Activated CD4-positive, alpha-beta T cell treated with anti-CD3 and anti-CD28 coated beads, Interleukin-2, amount 10 ng/mL, durations not matched to agents 7 days and 5 days (primary cell): ENCODE data around the gene PSD2. TPM values are rescaled to one million over a fixed set of nuclear protein-coding genes. Genes with fewer than 3 reads are reported as not detected.
A peak's percentile ranks its signal among the peaks of the same experiment; 100 is the strongest.
"Not testable (repeated sequence)": the region's sequence is repeated elsewhere in the genome, so short reads cannot be mapped to it uniquely, and the experiment has no call there.

Source experiments
- CTCF ChIA-PET: fragments of 350-600 bp; sonication (Branson Sonifier 250); formaldehyde crosslinking; loops from one replicate; lab custom pipeline; 2021; ENCODE audit warnings: antibody characterized with exemption; lab: Charles Lee
- POLR2A ChIA-PET: fragments of 350-600 bp; sonication (Branson Sonifier 250); formaldehyde crosslinking; loops from one replicate; lab custom pipeline; 2021; ENCODE audit warnings: antibody characterized with exemption; lab: Charles Lee
- DNase-seq: peaks from one replicate; pipeline ENCODE4 v3.0.0-alpha.2; 2020
- H3K27ac Mint-ChIP-seq: one replicate; pipeline ENCODE4 v1.8.0; 2021; ENCODE audit warnings: mild to moderate bottlenecking, moderate library complexity, mixed read lengths
- H3K27me3 Mint-ChIP-seq: one replicate; pipeline ENCODE4 v1.8.0; 2021; ENCODE audit warnings: mixed read lengths
- H3K36me3 Mint-ChIP-seq: one replicate; pipeline ENCODE4 v1.8.0; 2021; ENCODE audit warnings: low read depth, mixed read lengths
- H3K4me1 Mint-ChIP-seq: one replicate; pipeline ENCODE4 v1.8.0; 2021; ENCODE audit warnings: mixed read lengths
- H3K4me3 Mint-ChIP-seq: one replicate; pipeline ENCODE4 v1.8.0; 2021; ENCODE audit warnings: mild to moderate bottlenecking, moderate library complexity, mixed read lengths
- H3K9me3 Mint-ChIP-seq: one replicate; pipeline ENCODE4 v1.8.0; 2021; ENCODE audit warnings: mixed read lengths
- total RNA-seq, 2 experiments: library from RNA; stranded (reverse); gene quantifications; one replicate each; pipeline ENCODE4 v1.2.3, GENCODE V29; 2021

The PSD2 gene
- total RNA-seq, 2 experiments from 2014 or later: not detected

GRCh38 chr5:139787257-139787567, 8.4 kb upstream of the PSD2 start:
- no peaks in the 10 kb centered on the region for H3K36me3 Mint-ChIP-seq
- CTCF ChIA-PET: interaction anchor here (0.6 to 3.4 kb wide), 35 partner anchors 9 to 382 kb away, joined by 3 to 53 read pairs (median 4); no protein-coding TSS in a partner anchor
- peaks cover 3% of the 10 kb centered on the region for H3K4me1 Mint-ChIP-seq

GRCh38 chr5:139787568-139788293, 7.9 kb upstream of the PSD2 start:
- peak; percentile 78 for DNase-seq
- peaks cover 3% of the 10 kb centered on the region for H3K4me1 Mint-ChIP-seq
- H3K27ac Mint-ChIP-seq: no peak overlapping the region
- H3K9me3 Mint-ChIP-seq: no peaks in the 10 kb centered on the region
- no peaks in the 10 kb centered on the region for H3K36me3 Mint-ChIP-seq
- ChIA-PET CTCF (interaction anchor here (0.5 to 3.4 kb wide), 41 partner anchors 9 to 460 kb away, joined by 3 to 53 read pairs (median 4); no protein-coding TSS in a partner anchor), POLR2A (interaction anchor here (0.5 kb wide), 1 partner anchor 158 kb away, joined by 4 read pairs; no protein-coding TSS in a partner anchor)
- peaks cover 36% of the 10 kb centered on the region for H3K27me3 Mint-ChIP-seq
- H3K4me3 Mint-ChIP-seq: peak overlapping the region; percentile 70

More at GRCh38 chr5:139787257-139787567, 8.4 kb upstream of the PSD2 start:
- Mint-ChIP-seq H3K27me3 (peaks cover 35% of the 10 kb centered on the region), H3K27ac (no peak overlapping the region), H3K4me3 (no peak overlapping the region), H3K9me3 (no peaks in the 10 kb centered on the region)
- POLR2A ChIA-PET: interaction anchor here (0.5 kb wide), 1 partner anchor 158 kb away, joined by 4 read pairs; no protein-coding TSS in a partner anchor
- DNase-seq: no peak

GRCh38 chr5:139788294-139788910, 7.2 kb upstream of the PSD2 start:
- ChIA-PET POLR2A (no interaction called here), CTCF (interaction anchor here (0.5 to 3.4 kb wide), 14 partner anchors 9 to 459 kb away, joined by 3 to 53 read pairs (median 4); no protein-coding TSS in a partner anchor)
- Mint-ChIP-seq H3K36me3 (no peaks in the 10 kb centered on the region), H3K4me1 (peaks cover 3% of the 10 kb centered on the region), H3K27me3 (peaks cover 40% of the 10 kb centered on the region), H3K4me3 (peak overlapping the region; percentile 48), H3K27ac (no peak overlapping the region), H3K9me3 (no peaks in the 10 kb centered on the region)
- DNase-seq: no peak

- H3K27ac Mint-ChIP-seq: no peak overlapping the region
- DNase-seq: no peak
- H3K27me3 Mint-ChIP-seq: peaks cover 46% of the 10 kb centered on the region
- H3K36me3 Mint-ChIP-seq: no peaks in the 10 kb centered on the region
- peaks cover 4% of the 10 kb centered on the region for H3K4me1 Mint-ChIP-seq
- CTCF ChIA-PET: interaction anchor here (0.6 to 1.8 kb wide), 4 partner anchors 8 to 13 kb away, joined by 3 to 5 read pairs (median 4); no protein-coding TSS in a partner anchor
- H3K4me3 Mint-ChIP-seq: no peak overlapping the region
- POLR2A ChIA-PET: no interaction called here
- no peaks in the 10 kb centered on the region for H3K9me3 Mint-ChIP-seq
Measured at GRCh38 chr5:139789116-139789844, 6.3 kb upstream of the PSD2 start.

- no peak for DNase-seq
- peaks cover 50% of the 10 kb centered on the region for H3K27me3 Mint-ChIP-seq
- H3K9me3 Mint-ChIP-seq: no peaks in the 10 kb centered on the region
- POLR2A ChIA-PET: no interaction called here
- H3K36me3 Mint-ChIP-seq: no peaks in the 10 kb centered on the region
- CTCF ChIA-PET: interaction anchor here (1.1 to 1.8 kb wide), 2 partner anchors 7 to 65 kb away, joined by 4 to 5 read pairs; no protein-coding TSS in a partner anchor
- H3K4me3 Mint-ChIP-seq: no peak overlapping the region
- H3K4me1 Mint-ChIP-seq: peaks cover 6% of the 10 kb centered on the region
- H3K27ac Mint-ChIP-seq: no peak overlapping the region
Measured at GRCh38 chr5:139789845-139790189, 5.8 kb upstream of the PSD2 start.

GRCh38 chr5:139792218-139792617, 3.4 kb upstream of the PSD2 start:
- H3K9me3 Mint-ChIP-seq: no peaks in the 10 kb centered on the region
- no peak overlapping the region for H3K4me3 Mint-ChIP-seq
- ChIA-PET CTCF (interaction anchor here (0.7 to 1.9 kb wide), 6 partner anchors 14 to 1557 kb away, joined by 3 to 7 read pairs (median 3); no protein-coding TSS in a partner anchor), POLR2A (interaction anchor here (0.6 kb wide), 1 partner anchor 78 kb away, joined by 5 read pairs; no protein-coding TSS in a partner anchor)
- no peaks in the 10 kb centered on the region for H3K36me3 Mint-ChIP-seq
- H3K27ac Mint-ChIP-seq: no peak overlapping the region
- no peak for DNase-seq
- peaks cover 51% of the 10 kb centered on the region for H3K27me3 Mint-ChIP-seq
- peaks cover 6% of the 10 kb centered on the region for H3K4me1 Mint-ChIP-seq

- H3K36me3 Mint-ChIP-seq, POLR2A ChIA-PET, H3K9me3 Mint-ChIP-seq, H3K4me1 Mint-ChIP-seq, DNase-seq, H3K4me3 Mint-ChIP-seq, H3K27ac Mint-ChIP-seq: not testable (repeated sequence)
- H3K27me3 Mint-ChIP-seq: peaks cover 56% of the 10 kb centered on the region
- CTCF ChIA-PET: interaction anchor here (0.8 to 1.9 kb wide), 4 partner anchors 14 to 176 kb away, joined by 3 to 7 read pairs (median 4); no protein-coding TSS in a partner anchor
Measured at GRCh38 chr5:139792655-139793054, 3.0 kb upstream of the PSD2 start.

- POLR2A ChIA-PET: no interaction called here
- Mint-ChIP-seq H3K4me3 (no peak overlapping the region), H3K27me3 (peaks cover 67% of the 10 kb centered on the region)
Measured at GRCh38 chr5:139794067-139794846, 1.4 kb upstream of the PSD2 start.

GRCh38 chr5:139796061-139796806, 626 bp downstream of the PSD2 start:
- peaks cover 3% of the 10 kb centered on the region for H3K4me1 Mint-ChIP-seq
- peaks cover 66% of the 10 kb centered on the region for H3K27me3 Mint-ChIP-seq
- H3K9me3 Mint-ChIP-seq: no peaks in the 10 kb centered on the region
- no peak for DNase-seq
- H3K36me3 Mint-ChIP-seq: no peaks in the 10 kb centered on the region
- ChIA-PET CTCF (interaction anchor here (0.7 to 1.5 kb wide), 2 partner anchors 7 to 21 kb away, joined by 3 to 5 read pairs; no protein-coding TSS in a partner anchor), POLR2A (no interaction called here)
- H3K4me3 Mint-ChIP-seq: no peak overlapping the region
- H3K27ac Mint-ChIP-seq: no peak overlapping the region

More at GRCh38 chr5:139794067-139794846, 1.4 kb upstream of the PSD2 start:
- Mint-ChIP-seq H3K4me1 (peaks cover 3% of the 10 kb centered on the region), H3K27ac (no peak overlapping the region), H3K9me3 (no peaks in the 10 kb centered on the region), H3K36me3 (no peaks in the 10 kb centered on the region)
- CTCF ChIA-PET: interaction anchor here (1.0 to 1.3 kb wide), 4 partner anchors 24 to 1145 kb away, joined by 3 read pairs; no protein-coding TSS in a partner anchor
- no peak for DNase-seq

GRCh38 chr5:139797335-139797734, 1.7 kb downstream of the PSD2 start:
- POLR2A ChIA-PET: no interaction called here
- CTCF ChIA-PET: interaction anchor here (0.6 to 2.2 kb wide), 3 partner anchors 9 to 227 kb away, joined by 3 to 10 read pairs (median 5); no protein-coding TSS in a partner anchor
- Mint-ChIP-seq H3K9me3 (no peaks in the 10 kb centered on the region), H3K27ac (no peak overlapping the region), H3K4me3 (no peak overlapping the region), H3K4me1 (peaks cover 3% of the 10 kb centered on the region), H3K36me3 (no peaks in the 10 kb centered on the region), H3K27me3 (peaks cover 66% of the 10 kb centered on the region)
- no peak for DNase-seq

- Mint-ChIP-seq H3K4me1 (peaks cover 3% of the 10 kb centered on the region), H3K4me3 (no peak overlapping the region), H3K36me3 (no peaks in the 10 kb centered on the region), H3K9me3 (no peaks in the 10 kb centered on the region), H3K27me3 (peaks cover 63% of the 10 kb centered on the region), H3K27ac (no peak overlapping the region)
- ChIA-PET CTCF (interaction anchor here (0.6 to 2.2 kb wide), 5 partner anchors 9 to 226 kb away, joined by 3 to 10 read pairs (median 5); no protein-coding TSS in a partner anchor), POLR2A (no interaction called here)
- DNase-seq: no peak
Measured at GRCh38 chr5:139797856-139798510, 2.4 kb downstream of the PSD2 start.
